K562 (cell line): ENCODE data around the gene RIN3. TPM values are rescaled to one million over a fixed set of nuclear protein-coding genes. Genes with fewer than 3 reads are reported as not detected.

Experiments
- ATAC-seq: fragments of 200-7000 bp; cut with Tn5 transposase; 3 replicates; pipeline ENCODE4 v1.9.1; 2020; ENCODE audit warnings: moderate library complexity
- BruUV-seq: library from RNA; stranded (reverse); fragments of 400-500 nt; replicated peaks from 2 replicates; lab custom pipeline; 2021; lab: Mats Ljungman, UMichigan
- CTCF ChIA-PET: fragments of 300-600 bp; formaldehyde crosslinking; extraction: SDS; loops from one replicate; lab custom pipeline; 2021; ENCODE audit warnings: low intra/inter-chr PET ratio; lab: Yijun Ruan, JAX
- POLR2A ChIA-PET: fragments of 300-600, 350-650 bp; sonication (Branson Sonifier 250); formaldehyde crosslinking; extraction: SDS; loops from one replicate; lab custom pipeline; 2021; ENCODE audit warnings: antibody characterized with exemption, inconsistent platforms; lab: Yijun Ruan, JAX
- DNase-seq, 4 experiments: peaks; one replicate each; pipeline versions ENCODE4 v3.0.0 to v3.0.0-alpha.2; 2011 to 2018; ENCODE audit warnings: low spot score in 3 of 4, mixed read lengths in 3 of 4; ENCODE audit errors: extremely low read depth in 1 of 4
- FAIRE-seq: peaks from 2 replicates; lab custom pipeline; 2011; peaks lifted over from hg19 to GRCh38; lab: Jason Lieb, UNC
- H2AFZ ChIP-seq: 2 replicates; pipeline ENCODE4 v1.6.0; 2011; ENCODE audit warnings: low read depth, low read length, control low read depth, inconsistent platforms
- H3K27ac ChIP-seq: fragments of 200-600 bp; 3 replicates; pipeline ENCODE4 v1.8.0; 2011; ENCODE audit warnings: low read depth, mild to moderate bottlenecking, control low read depth, inconsistent platforms, low read length, moderate library complexity, mixed read lengths; ENCODE audit errors: extremely low read depth
- H3K27me3 ChIP-seq, 2 experiments: fragments of 300-600 bp in 1 of 2; 2 replicates in 1 of 2; 3 replicates in 1 of 2; pipeline versions ENCODE4 v1.6.0 to v1.8.0; 2011; ENCODE audit warnings: inconsistent platforms in 2 of 2, low read length in 2 of 2, mild to moderate bottlenecking in 1 of 2, mixed read lengths in 1 of 2, moderate library complexity in 1 of 2; ENCODE audit not compliant: control insufficient read depth in 2 of 2, insufficient read depth in 2 of 2
- H3K36me3 ChIP-seq: fragments of 300-600 bp; 3 replicates; pipeline ENCODE4 v1.8.0; 2011; ENCODE audit warnings: mild to moderate bottlenecking, low read length, inconsistent platforms; ENCODE audit not compliant: control insufficient read depth, insufficient read depth
- H3K4me1 ChIP-seq, 2 experiments: fragments of 200-600 bp in 1 of 2; replicated peaks in 1 of 2; 2 replicates in 1 of 2; 3 replicates in 1 of 2; pipeline versions ENCODE4 v1.5.1 to v1.8.0; 2011; ENCODE audit warnings: inconsistent platforms in 2 of 2, low read length in 2 of 2, mild to moderate bottlenecking in 1 of 2, mixed read lengths in 1 of 2, moderate library complexity in 1 of 2; ENCODE audit not compliant: control insufficient read depth in 2 of 2, insufficient read depth in 2 of 2
- H3K4me2 ChIP-seq: 2 replicates; pipeline ENCODE4 v1.6.1; 2011; ENCODE audit warnings: low read length, control low read depth, inconsistent platforms, mixed read lengths; ENCODE audit not compliant: insufficient read depth
- H3K4me3 ChIP-seq: fragments of 200-600 bp; sonication (generic), shearing (Covaris generic); 2 replicates; pipeline ENCODE4 v1.5.1; 2016; ENCODE audit warnings: control low read depth, inconsistent platforms
- H3K79me2 ChIP-seq: fragments of 200-600 bp; 3 replicates; pipeline ENCODE4 v1.8.0; 2011; ENCODE audit warnings: low read length, inconsistent platforms; ENCODE audit not compliant: control insufficient read depth, insufficient read depth
- H3K9ac ChIP-seq, 2 experiments: 2 replicates each; pipeline versions ENCODE4 v1.6.0 to v1.6.1; 2011; ENCODE audit warnings: low read depth in 2 of 2, low read length in 2 of 2, control low read depth in 1 of 2, inconsistent platforms in 1 of 2, mild to moderate bottlenecking in 1 of 2, mixed read lengths in 1 of 2; ENCODE audit not compliant: insufficient read depth in 1 of 2
- H3K9me1 ChIP-seq: one replicate; pipeline ENCODE4 v1.6.0; 2011; ENCODE audit warnings: inconsistent platforms, mild to moderate bottlenecking, low read length, moderate library complexity; ENCODE audit not compliant: control insufficient read depth, insufficient read depth
- H3K9me3 ChIP-seq: replicated peaks from 2 replicates; pipeline ENCODE4 v1.5.1; 2011; ENCODE audit warnings: low read depth, low read length, inconsistent platforms; ENCODE audit not compliant: control insufficient read depth, insufficient read depth
- H4K20me1 ChIP-seq: replicated peaks from 2 replicates; pipeline ENCODE4 v1.6.1; 2011; ENCODE audit warnings: low read length, inconsistent platforms, mixed read lengths; ENCODE audit not compliant: control insufficient read depth, insufficient read depth
- FOXP1 ChIP-seq: sonication (generic); formaldehyde crosslinking; IDR thresholded peaks from 2 replicates; pipeline ENCODE4 v1.8.0; 2022; ENCODE audit warnings: mild to moderate bottlenecking, missing genetic modification reagents
- SAP30 ChIP-seq: fragments of 200-600 bp; sonication (generic); IDR thresholded peaks from 2 replicates; pipeline ENCODE4 v1.6.1; 2012; ENCODE audit warnings: borderline replicate concordance, low read depth, mild to moderate bottlenecking, moderate library complexity, low read length, control low read depth, inconsistent platforms; ENCODE audit not compliant: insufficient read depth, poor library complexity, severe bottlenecking
- SMAD2 ChIP-seq: fragments of 150-350 bp; IDR thresholded peaks from 2 replicates; pipeline ENCODE4 v1.6.1; 2014; ENCODE audit warnings: low read depth, mild to moderate bottlenecking, low read length
- SREBF1 ChIP-seq: fragments of 150-350 bp; IDR thresholded peaks from 2 replicates; pipeline ENCODE4 v1.6.1; 2014; ENCODE audit warnings: antibody characterized with exemption, low read depth, low read length, borderline replicate concordance
- WGBS: fragments of 100-300 bp; shearing (Covaris generic); methylation state at CpG from one replicate; pipeline ENCODE4 v1.1.6; 2016; ENCODE audit warnings: low coverage, mixed read lengths; ENCODE audit not compliant: insufficient coverage; ENCODE audit errors: missing lambda C conversion rate; 5-methylcytosine and 5-hydroxymethylcytosine counted together
- in situ Hi-C: fragments of 300-500 bp; cut with MboI; formaldehyde crosslinking; loops from 4 replicates; pipeline ENCODE4 v1.15.0; 2018; ENCODE audit warnings: inconsistent platforms, mixed read lengths
- intact Hi-C: fragments of 100-400 bp; cut with micrococcal nuclease; formaldehyde crosslinking; loops from 2 replicates; pipeline ENCODE4 v1.14.2; 2022
- polyA plus RNA-seq, 8 experiments: library from polyadenylated mRNA; depleted of rRNA in 4 of 8; stranded (reverse) in 5 of 8; unstranded in 3 of 8; fragments of >200 nt; fragmentation: Nextera tagmentation in 2 of 8; fragmentation: Illumina TruSeq in 1 of 8; extraction: Ambion mirVana in 2 of 8; extraction: Trizol in 1 of 8; gene quantifications; 2 replicates each; pipeline versions ENCODE4 v1.2.1 to v1.2.3, GENCODE V29; 2011 to 2014; ENCODE audit warnings: inconsistent platforms in 1 of 8, missing spikeins in 1 of 8
- total RNA-seq, 7 experiments: library from RNA; depleted of rRNA in 6 of 7; stranded (reverse); fragments of >200 nt in 6 of 7; fragmentation: Illumina TruSeq in 2 of 7; extraction: Trizol in 2 of 7; gene quantifications; 2 replicates each; pipeline versions ENCODE4 v1.2.1 to v1.2.3, GENCODE V29; 2011 to 2021; ENCODE audit warnings: low replicate concordance in 1 of 7
- TF ChIP-seq, protein P1 (sequence below), 2 experiments: fragments of 450-650 bp in 1 of 2; sonication (generic) in 1 of 2; formaldehyde crosslinking in 1 of 2; IDR thresholded peaks; 2 replicates each; pipeline versions ENCODE4 v1.7.1 to v1.9.0; 2016 to 2022; ENCODE audit warnings: inconsistent platforms in 1 of 2, mild to moderate bottlenecking in 1 of 2, missing genetic modification reagents in 1 of 2
- TF ChIP-seq, protein P2 (sequence below): sonication (generic); formaldehyde crosslinking; IDR thresholded peaks from 2 replicates; pipeline ENCODE4 v1.8.1; 2023; ENCODE audit warnings: mild to moderate bottlenecking, missing genetic modification reagents
- TF ChIP-seq, protein P3 (sequence below): sonication (generic); formaldehyde crosslinking; IDR thresholded peaks from 2 replicates; pipeline ENCODE4 v1.8.0; 2022; ENCODE audit warnings: missing genetic modification reagents, mild to moderate bottlenecking, moderate library complexity, borderline replicate concordance

Gene RIN3
- total and polyA plus RNA-seq, 9 of the 15 experiments (the other 6 are each of a cell fraction or from before 2014, with no cell fraction given): 0.01 to 0.49 (median 0.08) TPM; not detected in 5

DNA sequence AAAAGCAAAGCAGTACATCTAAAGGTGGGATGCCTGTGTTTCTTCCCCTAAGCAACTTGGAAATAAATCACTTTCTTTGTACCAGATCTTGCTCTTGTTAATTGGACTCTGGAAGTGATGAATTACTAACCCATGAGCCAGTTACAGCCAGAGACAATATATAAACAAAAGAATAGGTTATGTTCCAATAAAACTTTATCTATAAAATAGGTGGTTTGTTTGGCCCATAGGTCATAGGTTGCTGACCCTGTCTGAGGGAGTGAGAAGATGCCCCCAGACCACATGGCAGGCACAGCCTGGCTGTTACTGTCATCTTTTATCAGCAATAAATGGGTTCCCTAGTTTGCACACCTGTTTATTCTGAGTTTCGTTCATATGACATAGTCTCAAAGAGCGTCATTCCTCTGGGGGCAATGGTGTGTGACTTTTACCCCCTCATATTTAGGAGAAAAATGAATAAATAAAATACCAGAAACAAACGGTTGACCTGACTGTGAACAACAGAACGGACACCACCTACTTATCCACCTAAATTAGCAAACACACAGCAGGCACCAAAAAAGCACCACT lies 224.1 kb downstream of the RIN3 start:
- Histone ChIP-seq H4K20me1 (no peaks in the 10 kb centered on the region), H3K4me3 (no peak overlapping the region), H3K27ac (no peak overlapping the region), H3K4me1 (peaks cover 0 to 7% of the 10 kb centered on the region in 2 experiments; a peak in 3 of 5 replicates), H3K36me3 (no peaks in the 10 kb centered on the region), H3K9me3 (no peaks in the 10 kb centered on the region), H3K27me3 (peaks cover 0 to 6% of the 10 kb centered on the region in 2 experiments; a peak in 1 of 5 replicates), H2AFZ (no peak overlapping the region), H3K9me1 (no peaks in the 10 kb centered on the region), H3K79me2 (no peaks in the 10 kb centered on the region), H3K9ac (no peak overlapping the region), H3K4me2 (no peak overlapping the region)
- BruUV-seq: no TSS peak
- FAIRE-seq: no peak
- in situ Hi-C loops: no loop called here
- ChIA-PET CTCF (no interaction called here), POLR2A (interaction anchor here (1.4 kb wide), 1 partner anchor 14 kb away, joined by 4 read pairs; no protein-coding TSS in a partner anchor)
- intact Hi-C loops: no loop called here
- DNase-seq: no peak
- 7% methylated on average over 4 of the region's 4 CpGs for WGBS
- no peak for ATAC-seq
- TF ChIP-seq SREBF1: no peak
- TF ChIP-seq SAP30: no peak
- no peak for TF ChIP-seq FOXP1 (CRISPR knock-in tag)
- TF ChIP-seq, protein P1, sequence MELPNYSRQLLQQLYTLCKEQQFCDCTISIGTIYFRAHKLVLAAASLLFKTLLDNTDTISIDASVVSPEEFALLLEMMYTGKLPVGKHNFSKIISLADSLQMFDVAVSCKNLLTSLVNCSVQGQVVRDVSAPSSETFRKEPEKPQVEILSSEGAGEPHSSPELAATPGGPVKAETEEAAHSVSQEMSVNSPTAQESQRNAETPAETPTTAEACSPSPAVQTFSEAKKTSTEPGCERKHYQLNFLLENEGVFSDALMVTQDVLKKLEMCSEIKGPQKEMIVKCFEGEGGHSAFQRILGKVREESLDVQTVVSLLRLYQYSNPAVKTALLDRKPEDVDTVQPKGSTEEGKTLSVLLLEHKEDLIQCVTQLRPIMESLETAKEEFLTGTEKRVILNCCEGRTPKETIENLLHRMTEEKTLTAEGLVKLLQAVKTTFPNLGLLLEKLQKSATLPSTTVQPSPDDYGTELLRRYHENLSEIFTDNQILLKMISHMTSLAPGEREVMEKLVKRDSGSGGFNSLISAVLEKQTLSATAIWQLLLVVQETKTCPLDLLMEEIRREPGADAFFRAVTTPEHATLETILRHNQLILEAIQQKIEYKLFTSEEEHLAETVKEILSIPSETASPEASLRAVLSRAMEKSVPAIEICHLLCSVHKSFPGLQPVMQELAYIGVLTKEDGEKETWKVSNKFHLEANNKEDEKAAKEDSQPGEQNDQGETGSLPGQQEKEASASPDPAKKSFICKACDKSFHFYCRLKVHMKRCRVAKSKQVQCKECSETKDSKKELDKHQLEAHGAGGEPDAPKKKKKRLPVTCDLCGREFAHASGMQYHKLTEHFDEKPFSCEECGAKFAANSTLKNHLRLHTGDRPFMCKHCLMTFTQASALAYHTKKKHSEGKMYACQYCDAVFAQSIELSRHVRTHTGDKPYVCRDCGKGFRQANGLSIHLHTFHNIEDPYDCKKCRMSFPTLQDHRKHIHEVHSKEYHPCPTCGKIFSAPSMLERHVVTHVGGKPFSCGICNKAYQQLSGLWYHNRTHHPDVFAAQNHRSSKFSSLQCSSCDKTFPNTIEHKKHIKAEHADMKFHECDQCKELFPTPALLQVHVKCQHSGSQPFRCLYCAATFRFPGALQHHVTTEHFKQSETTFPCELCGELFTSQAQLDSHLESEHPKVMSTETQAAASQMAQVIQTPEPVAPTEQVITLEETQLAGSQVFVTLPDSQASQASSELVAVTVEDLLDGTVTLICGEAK (IDR thresholded peaks at IDR 0.05): peak; percentile 71
- TF ChIP-seq, protein P1 (CRISPR knock-in tag; IDR thresholded peaks at IDR 0.05): no peak
- TF ChIP-seq, protein P2, sequence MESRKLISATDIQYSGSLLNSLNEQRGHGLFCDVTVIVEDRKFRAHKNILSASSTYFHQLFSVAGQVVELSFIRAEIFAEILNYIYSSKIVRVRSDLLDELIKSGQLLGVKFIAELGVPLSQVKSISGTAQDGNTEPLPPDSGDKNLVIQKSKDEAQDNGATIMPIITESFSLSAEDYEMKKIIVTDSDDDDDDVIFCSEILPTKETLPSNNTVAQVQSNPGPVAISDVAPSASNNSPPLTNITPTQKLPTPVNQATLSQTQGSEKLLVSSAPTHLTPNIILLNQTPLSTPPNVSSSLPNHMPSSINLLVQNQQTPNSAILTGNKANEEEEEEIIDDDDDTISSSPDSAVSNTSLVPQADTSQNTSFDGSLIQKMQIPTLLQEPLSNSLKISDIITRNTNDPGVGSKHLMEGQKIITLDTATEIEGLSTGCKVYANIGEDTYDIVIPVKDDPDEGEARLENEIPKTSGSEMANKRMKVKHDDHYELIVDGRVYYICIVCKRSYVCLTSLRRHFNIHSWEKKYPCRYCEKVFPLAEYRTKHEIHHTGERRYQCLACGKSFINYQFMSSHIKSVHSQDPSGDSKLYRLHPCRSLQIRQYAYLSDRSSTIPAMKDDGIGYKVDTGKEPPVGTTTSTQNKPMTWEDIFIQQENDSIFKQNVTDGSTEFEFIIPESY (CRISPR knock-in tag): no peak
- TF ChIP-seq SMAD2: no peak
- TF ChIP-seq, protein P3, sequence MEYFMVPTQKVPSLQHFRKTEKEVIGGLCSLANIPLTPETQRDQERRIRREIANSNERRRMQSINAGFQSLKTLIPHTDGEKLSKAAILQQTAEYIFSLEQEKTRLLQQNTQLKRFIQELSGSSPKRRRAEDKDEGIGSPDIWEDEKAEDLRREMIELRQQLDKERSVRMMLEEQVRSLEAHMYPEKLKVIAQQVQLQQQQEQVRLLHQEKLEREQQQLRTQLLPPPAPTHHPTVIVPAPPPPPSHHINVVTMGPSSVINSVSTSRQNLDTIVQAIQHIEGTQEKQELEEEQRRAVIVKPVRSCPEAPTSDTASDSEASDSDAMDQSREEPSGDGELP (CRISPR knock-in tag): no peak
